HG03521 (cell line): ENCODE results near the gene TMEM121.
"Not testable (repeated sequence)": the region's sequence is repeated elsewhere in the genome, so short reads cannot be mapped to it uniquely, and the experiment has no call there.

ENCODE experiments used
- ATAC-seq: cut with Tn5 transposase; IDR thresholded peaks from one replicate; pipeline ENCODE4 v1.9.1; 2021; ENCODE audit warnings: mild to moderate bottlenecking, moderate library complexity; ENCODE audit not compliant: unreplicated experiment

Gene TMEM121

DNA sequence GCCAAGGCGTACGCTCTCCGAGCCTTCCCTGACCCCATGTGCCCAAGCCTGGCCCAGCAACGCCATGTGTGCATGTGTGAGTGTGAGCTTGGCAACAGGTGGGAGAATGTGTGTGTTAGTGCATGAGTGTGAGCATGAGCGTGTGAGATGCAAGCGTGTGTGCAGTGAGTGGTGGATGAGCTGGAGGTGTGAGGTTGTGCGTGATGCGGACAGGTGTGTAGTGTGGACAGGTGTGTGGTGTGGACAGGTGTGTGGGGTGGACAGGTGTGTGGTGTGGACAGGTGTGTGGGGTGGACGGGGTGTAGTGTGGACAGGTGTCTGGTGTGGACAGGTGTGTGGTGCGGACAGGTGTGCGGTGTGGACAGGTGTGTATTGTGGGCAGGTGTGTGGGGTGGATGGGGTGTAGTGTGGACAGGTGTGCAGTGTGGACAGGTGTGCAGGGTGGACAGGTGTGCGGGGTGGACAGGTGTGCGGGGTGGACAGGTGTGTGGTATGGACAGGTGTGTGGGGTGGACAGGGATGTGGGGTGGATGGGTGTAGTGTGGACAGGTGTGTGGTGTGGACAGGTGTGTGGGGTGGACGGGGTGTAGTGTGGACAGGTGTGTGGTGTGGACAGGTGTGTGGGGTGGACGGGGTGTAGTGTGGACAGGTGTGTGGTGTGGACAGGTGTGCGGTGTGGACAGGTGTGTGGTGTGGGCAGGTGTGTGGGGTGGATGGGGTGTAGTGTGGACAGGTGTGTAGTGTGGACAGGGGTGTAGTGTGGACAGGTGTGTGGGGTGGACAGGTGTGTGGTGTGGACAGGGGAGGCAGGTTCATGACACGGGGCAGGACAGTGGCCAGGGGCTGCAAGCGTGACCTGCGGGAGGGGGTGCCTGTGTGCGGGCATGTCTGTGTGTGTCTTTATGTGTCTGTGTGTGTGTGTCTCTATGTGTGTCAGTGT, 41.1 kb downstream of the TMEM121 start:
- ATAC-seq = not testable (repeated sequence)

DNA sequence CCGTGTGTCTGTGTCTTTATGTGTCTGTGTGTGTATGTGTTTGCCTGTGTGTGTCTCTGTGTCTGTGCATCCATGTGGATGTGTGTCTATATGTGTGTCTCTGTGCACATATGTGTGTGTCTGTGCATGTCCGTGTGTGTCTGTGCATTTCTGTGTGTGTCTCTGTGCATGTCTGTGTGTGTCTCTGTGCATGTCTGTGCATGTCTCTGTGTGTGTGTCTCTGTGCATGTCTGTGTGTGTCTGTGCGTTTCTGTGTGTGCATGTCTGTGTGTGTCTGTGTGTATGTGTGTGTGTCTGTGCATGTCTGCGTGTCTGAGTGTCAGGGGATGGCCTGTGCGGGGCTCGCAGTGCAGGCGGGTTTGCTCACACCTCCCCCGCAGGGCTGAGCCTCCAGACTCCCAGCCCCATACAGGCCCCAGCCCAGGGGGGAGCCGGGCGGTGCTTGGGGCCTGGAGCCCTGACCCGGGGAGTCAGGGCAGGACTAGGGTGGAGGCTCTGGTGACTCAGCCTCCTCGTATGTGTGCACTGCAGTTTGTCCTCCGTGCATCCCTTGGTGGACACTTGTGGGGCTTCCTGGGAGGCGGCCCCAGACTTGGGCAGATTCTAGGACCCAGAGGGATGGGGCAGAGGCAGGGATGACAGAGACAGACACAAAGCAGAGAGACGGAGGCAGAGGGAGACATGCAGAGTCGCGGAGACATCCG, 41.9 kb downstream of the TMEM121 start:
- not testable (repeated sequence) for ATAC-seq

DNA sequence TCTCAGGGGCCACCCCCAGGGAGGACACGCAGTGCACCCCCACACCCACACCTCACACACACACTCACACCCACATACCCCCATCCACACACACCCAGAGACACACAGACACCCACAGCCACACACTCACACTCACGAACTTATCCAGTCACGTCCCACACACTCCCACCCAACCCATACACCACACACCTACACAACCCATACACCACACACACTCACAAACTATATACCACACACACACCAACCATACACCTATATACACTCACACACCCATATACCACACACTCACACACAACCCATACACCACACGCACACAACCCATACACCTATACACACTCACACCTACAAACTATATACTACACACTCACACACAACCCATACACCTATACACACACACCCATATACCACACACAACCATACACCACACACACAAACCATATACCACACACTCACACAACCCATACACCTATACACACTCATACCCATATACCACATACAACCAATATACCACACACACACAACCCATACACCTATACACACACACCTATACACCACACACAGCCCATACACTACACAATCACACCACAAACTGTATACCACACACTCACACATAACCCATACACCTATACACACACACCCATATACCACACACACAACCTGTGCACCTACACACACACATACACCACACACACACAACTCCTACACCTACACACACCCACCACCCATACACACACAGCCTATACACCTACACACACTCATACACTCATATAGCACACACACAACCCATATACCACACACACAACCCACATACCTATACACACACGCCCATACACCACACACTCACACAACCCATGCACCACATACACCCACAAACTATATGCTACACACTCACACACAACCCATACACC, 42.7 kb downstream of the TMEM121 start:
- no peak for ATAC-seq

DNA sequence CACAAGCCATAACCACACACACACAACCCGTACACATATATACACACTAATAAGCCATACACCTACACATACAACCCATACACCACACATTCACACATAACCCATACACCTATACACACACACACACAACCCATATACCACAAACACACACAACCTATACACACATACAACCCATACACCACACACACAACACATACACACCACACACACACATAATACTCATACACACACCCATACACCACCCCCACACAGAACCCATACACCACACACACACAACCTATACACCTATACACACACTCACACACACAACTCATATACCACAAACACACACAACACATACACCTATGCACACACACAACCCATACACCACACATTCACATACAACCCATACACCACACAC, 44.1 kb downstream of the TMEM121 start:
- ATAC-seq = no peak

DNA sequence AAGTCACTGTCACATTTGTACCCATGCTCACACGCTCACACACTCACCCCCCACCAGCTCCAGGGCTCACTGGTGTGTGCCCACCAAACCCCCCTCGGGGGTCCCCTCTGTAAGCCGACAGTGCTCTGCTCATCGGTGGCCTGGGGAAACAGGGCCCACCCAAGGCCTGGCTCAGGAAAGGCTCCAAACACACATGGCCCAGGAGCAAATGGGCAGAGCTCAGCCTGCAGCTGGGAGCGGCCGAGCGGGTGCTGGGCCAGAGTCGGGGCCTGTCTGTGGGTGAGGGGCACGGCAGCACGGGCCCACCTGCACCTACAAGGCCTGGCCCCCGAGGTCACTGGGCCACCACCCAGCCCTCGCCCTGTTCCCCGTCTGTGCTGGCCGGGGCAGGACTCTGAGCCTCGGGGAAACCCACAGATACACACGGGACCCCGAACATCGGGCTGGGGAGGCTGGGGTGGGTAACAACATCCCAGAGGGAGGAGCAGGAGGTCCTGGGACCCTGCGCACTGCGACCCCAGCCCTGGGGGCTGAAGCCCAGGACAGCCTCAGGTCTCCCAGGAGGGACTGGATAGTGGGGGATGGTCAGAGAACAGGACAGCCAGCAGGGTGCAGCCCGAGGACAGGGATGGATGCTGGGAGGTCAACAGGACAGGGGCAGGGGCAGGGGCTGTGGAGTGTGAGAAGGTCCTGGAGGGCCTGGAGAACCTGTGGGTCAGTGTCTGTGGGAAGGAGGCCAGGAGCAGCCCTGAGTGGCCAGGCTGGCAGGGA, 45.0 kb downstream of the TMEM121 start:
- not testable (repeated sequence) for ATAC-seq

DNA sequence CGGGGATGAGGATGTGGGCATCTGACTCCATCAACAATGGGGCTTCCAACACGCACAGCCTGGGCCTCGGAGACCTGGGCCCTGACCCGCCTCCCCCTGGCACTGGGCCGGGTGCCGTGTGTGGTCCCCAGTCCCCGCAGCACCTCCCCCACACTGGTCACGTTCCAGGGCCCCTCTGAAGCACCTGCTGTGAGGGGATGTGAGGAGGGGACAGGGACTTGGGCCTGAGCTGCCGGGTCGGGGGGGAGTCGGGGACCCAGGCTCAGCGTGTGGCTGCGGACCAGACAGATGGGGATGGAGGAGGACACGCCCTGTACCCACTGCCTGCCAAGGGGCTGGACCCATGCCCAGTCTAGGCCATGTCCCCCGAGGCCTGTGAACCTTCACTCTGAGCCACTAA, 45.7 kb downstream of the TMEM121 start:
- not testable (repeated sequence) for ATAC-seq

DNA sequence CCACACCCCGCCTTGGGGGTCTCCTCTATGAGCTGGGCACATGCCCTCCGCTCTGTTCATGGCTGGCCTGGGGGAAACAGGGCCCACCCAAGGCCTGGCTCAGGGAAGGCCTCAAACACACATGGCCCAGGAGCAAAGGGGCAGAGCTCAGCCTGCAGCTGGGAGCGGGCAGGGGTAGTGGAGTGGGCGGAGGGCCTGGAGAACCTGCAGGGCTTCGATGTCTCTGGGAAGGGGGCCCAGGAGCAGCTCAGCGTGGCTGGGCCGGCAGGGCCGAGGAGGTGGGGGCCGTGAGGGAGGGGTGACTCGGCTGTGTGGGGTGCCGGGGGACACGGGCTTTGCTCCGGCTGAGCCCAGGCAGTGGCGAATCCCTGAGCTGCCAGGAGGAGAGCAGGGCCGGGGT, 47.5 kb downstream of the TMEM121 start:
- not testable (repeated sequence) for ATAC-seq

DNA sequence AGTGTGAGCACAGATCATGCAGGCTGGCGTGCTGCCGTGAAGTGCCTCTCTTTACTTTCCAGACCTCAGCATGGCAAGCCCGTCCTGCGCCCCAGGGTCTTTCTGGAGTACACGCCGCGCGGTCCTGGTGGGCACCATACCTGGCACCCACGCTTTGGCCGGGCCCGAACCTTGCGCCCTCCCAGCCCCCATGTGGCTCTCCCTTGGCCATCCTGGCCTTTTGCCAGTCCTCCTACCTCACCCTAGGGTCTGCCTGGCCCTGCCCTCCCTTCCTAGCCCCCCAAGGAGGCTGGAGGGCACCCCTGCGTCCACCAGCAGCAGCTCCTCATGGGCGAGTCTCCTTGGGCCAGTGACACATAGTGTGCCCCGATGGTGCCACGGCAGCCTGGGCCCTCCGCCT, 48.0 kb downstream of the TMEM121 start:
- ATAC-seq = peak; percentile 1

DNA sequence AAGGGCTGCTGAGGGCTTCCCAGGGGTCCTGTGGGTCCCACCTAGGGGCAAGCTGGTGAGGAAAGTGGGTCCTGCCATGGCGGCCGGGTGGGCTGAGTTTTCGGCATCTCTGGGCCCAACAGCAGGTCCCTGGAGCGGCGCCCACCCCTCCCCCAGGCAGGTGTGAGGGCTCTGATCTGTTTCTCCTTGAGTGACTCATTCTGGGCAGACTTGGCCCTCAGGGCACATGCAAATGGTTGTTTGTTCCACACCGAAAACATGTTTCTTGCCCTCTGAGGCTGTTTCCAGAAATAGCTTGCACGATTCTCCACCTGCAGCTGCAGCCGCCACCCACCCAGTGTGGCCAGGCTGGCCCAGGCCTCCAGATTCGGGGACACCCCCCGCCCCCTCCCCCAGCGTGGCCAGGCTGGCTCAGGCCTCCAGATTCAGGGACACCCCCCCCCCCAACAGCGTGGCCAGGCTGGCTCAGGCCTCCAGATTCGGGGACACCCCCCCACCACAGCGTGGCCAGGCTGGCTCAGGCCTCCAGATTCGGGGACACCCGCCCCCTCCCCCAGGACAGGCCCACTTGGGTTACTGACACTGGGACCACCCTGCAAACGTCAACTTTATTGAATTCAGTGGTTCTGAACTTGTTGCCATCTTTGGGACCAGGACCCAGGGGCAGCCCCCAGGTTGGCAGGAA, 48.8 kb downstream of the TMEM121 start:
- ATAC-seq = peak; percentile 56

DNA sequence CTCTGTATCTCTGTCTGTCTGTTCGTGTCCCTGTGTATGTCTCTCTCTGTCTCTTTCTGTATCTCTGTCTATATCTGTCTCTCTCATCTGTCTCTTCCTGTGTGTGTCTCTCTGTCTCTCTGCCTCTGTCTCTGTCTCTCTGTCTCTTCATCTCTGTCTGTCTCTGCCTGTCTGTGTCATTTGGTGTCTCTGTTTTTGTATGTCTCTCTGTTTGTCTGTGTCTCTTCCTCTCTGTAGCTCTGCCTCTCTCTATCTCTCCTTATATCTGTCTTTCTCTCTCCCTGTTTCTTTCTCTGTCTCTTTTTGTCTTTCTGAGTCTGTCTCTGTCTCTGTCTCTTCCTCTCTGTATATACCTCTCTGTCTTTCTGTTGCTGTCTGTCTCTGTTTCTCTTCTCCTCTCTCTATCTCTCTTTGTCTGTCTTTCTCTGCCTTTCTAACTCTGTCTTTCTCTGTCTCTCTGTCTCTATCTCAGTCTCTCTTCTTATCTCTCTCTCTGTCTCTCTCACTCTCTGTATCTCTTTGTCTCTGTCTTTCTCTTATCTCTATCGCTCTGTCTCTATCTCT, 50.2 kb downstream of the TMEM121 start:
- no peak for ATAC-seq

DNA sequence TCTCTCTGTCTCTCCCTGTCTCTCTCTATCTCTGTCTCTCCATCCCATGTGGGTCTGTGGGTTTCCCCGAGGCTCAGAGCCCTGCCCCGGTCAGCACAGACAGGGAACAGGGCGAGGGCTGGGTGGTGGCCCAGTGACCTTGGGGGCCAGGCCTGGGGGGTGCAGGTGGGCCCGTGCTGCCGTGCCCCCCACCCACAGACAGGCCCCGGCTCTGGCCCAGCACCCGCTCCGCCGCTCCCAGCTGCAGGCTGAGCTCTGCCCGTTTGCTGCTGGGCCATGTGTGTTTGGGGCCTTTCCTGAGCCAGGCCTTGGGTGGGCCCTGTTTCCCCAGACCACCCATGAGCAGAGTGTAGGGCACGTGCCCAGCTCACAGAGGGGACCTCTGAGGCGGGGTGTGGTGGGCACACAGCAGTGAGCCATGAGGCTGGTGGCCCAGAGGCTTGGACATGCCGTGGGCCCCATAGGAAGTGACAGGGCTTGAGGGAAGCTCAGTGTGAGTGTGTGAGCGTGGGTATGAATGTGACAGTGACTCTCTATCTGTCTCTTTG, 51.0 kb downstream of the TMEM121 start:
- ATAC-seq = no peak

DNA sequence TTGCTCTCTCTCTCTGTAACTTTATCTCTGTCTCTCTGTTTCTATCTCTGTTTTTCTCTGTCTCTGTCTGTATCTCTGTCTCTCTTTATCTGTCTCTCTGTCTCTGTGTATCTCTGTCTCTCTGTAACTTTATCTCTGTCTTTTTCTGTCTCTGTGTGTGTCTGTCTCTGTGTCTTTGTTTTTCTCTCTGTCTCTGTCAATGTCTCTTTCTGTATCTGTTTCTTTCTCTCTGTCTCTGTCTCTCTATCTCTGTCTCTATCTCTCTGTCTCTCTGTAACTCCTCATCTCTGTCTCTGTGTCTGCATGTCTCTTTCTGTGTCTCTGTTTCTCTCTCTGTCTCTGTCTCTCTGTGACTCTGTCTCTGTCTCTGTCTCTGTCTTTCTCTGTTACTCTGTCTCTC, 51.7 kb downstream of the TMEM121 start:
- ATAC-seq = no peak

DNA sequence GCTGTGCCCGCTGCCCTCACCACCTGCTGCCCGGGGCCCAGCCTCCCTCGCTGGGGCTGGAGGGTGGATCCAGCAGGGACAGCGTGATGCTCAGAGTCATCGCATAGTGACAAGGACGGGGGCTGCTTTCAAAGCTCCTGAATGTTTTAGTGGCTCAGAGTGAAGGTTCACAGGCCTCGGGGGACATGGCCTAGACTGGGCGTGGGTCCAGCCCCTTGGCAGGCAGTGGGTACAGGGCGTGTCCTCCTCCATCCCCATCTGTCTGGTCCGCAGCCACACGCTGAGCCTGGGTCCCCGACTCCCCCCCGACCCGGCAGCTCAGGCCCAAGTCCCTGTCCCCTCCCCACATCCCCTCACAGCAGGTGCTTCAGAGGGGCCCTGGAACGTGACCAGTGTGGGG, 52.8 kb downstream of the TMEM121 start:
- not testable (repeated sequence) for ATAC-seq
